Stimulated activated CD8-positive, alpha-beta memory T cell treated with anti-CD3 and anti-CD28 coated beads, Interleukin-4, amount 100 ng/mL, for 1 hour (primary cell): Measurements from ENCODE around the gene HK1.
"Not testable (repeated sequence)": the region's sequence is repeated elsewhere in the genome, so short reads cannot be mapped to it uniquely, and the experiment has no call there.

Source experiments
- DNase-seq, 2 donors: peaks; one replicate each; pipeline ENCODE4 v3.0.0-alpha.2; 2020; ENCODE audit warnings: low read depth in 2 of 2, low spot score in 1 of 2

Gene HK1

GRCh38 chr10:69445041-69445440, 166.7 kb downstream of the HK1 start:
- no peak for DNase-seq

- DNase-seq: no peak
Observed at GRCh38 chr10:69446229-69446628, 167.9 kb downstream of the HK1 start.

GRCh38 chr10:69446650-69447151, 168.4 kb downstream of the HK1 start:
- DNase-seq: no peak

- DNase-seq: no peak
Observed at GRCh38 chr10:69449841-69450240, 171.5 kb downstream of the HK1 start.

GRCh38 chr10:69450395-69450794, 172.1 kb downstream of the HK1 start:
- DNase-seq: not testable (repeated sequence)

DNA sequence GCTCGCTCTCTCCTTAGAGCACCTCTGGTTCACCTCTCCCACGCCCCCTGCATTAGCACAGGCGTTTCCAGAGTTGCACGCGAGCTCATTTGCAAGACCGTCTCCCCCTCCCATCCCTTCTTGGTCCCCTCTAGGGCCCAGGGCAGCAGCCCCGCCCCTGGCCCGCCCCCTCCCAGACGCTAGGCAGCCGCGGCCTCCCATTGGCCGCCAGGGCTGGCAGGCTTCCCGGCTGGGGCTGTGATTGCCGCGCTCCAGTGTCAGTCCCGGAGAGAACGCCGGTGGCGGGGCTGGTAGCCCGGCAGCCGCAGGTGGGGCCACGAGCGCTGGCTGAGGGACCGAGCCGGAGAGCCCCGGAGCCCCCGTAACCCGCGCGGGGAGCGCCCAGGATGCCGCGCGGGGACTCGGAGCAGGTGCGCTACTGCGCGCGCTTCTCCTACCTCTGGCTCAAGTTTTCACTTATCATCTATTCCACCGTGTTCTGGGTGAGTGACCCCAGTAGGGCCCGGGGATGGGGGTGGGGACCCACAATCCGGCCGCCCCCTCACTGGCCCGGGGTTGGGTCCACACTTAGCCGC, 173.0 kb downstream of the HK1 start, which contains the start of gene TSPAN15:
TSS of gene TSPAN15 (plus strand) at position 257 of the 575 bp plus-strand sequence. CDS start at position 387, 130 bp downstream.
- DNase-seq: peak; percentile 28 to 42
